Epithelial cell of proximal tubule (primary cell): Measurements from ENCODE around the gene KLHL8. TPM values are rescaled to one million over a fixed set of nuclear protein-coding genes. Genes with fewer than 3 reads are reported as not detected.

Experiments
- DNase-seq: peaks from one replicate; pipeline ENCODE4 v3.0.0-alpha.2; 2011; ENCODE audit warnings: low read depth
- H3K4me3 ChIP-seq: 2 replicates; pipeline ENCODE4 v1.5.1; 2011; ENCODE audit warnings: low read depth, mild to moderate bottlenecking, low read length
- CTCF ChIP-seq: conservative IDR thresholded peaks from 2 replicates; pipeline ENCODE4 v1.5.1; 2012; ENCODE audit warnings: low read depth, mild to moderate bottlenecking, low read length
- total RNA-seq: library from RNA; depleted of rRNA; stranded (reverse); fragments of >200 nt; gene quantifications from 2 replicates; pipeline ENCODE4 v1.2.3, GENCODE V29; 2015

Gene KLHL8
- total RNA-seq, 1 donor from 2014 or later = 6.7 TPM

GRCh38 chr4:87240341-87240740 is 19.9 kb upstream of the KLHL8 start:
- peak overlapping the region; percentile 25 for H3K4me3 ChIP-seq
- DNase-seq = peak; percentile 37
- no peak for TF ChIP-seq CTCF

GRCh38 chr4:87239821-87240220 is 19.4 kb upstream of the KLHL8 start:
- H3K4me3 ChIP-seq = peak overlapping the region; percentile 25
- no peak for DNase-seq
- no peak for TF ChIP-seq CTCF

GRCh38 chr4:87239194-87239593 is 18.8 kb upstream of the KLHL8 start:
- no peak overlapping the region for H3K4me3 ChIP-seq
- no peak for DNase-seq
- no peak for TF ChIP-seq CTCF

- no peak for TF ChIP-seq CTCF
- no peak for DNase-seq
- H3K4me3 ChIP-seq = no peak overlapping the region
Observed at GRCh38 chr4:87236861-87237260, 16.4 kb upstream of the KLHL8 start.

- no peak for DNase-seq
- no peak for TF ChIP-seq CTCF
- peak overlapping the region; percentile 52 for H3K4me3 ChIP-seq
Observed at GRCh38 chr4:87235020-87235671, 14.7 kb upstream of the KLHL8 start.

- no peak for TF ChIP-seq CTCF
- no peak overlapping the region for H3K4me3 ChIP-seq
- DNase-seq = no peak
Observed at GRCh38 chr4:87232216-87232615, 11.8 kb upstream of the KLHL8 start.

GRCh38 chr4:87230806-87231205 is 10.4 kb upstream of the KLHL8 start:
- no peak for TF ChIP-seq CTCF
- H3K4me3 ChIP-seq = no peak overlapping the region
- DNase-seq = no peak
